ENCODE results near the gene MOB4.
"Not testable (repeated sequence)": the region's sequence is repeated elsewhere in the genome, so short reads cannot be mapped to it uniquely, and the experiment has no call there.

MOB4 gene

DNA sequence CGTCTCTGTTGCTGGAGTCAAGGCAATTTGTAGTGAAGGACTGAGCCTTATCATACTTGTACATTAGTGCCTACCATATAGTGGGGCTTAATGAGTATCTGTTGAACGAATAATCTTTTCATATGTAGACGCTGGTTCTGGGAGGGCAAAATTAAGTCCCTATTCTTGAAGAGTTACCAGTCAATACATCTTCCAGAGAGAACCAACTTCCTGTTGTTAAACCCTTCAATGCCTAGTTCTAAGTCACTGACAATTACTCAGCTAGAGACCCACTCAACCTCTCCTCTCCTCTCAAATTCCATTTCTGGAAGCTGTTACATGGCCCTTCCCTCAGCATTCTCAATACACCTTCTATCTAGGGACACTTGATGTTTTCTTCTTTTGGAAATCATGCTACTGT, 1.1 kb upstream of the MOB4 start:
- DNase-seq (ENCODE audit: low spot score) = no peak

DNA sequence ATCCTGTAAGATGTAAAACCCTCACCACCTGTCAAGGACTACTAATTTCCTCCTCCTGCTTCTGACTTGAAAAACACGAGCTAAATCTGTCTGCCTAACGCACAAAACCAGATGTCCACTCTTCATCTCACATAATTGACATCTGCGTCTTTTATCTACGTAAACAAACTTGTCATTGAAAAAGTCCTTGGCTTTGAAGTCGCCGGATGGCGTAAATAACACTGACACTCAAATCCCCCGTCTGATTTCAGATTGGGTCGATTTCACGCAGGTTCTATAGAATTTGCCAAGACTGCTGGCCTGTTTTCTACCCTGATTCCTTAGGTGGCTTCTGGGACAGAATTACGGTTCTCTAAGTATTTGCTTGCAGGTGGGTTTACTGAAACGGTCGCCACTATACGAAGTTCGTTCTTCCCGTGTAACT, 539 bp upstream of the MOB4 start:
- no peak for DNase-seq (ENCODE audit: low spot score)

DNA sequence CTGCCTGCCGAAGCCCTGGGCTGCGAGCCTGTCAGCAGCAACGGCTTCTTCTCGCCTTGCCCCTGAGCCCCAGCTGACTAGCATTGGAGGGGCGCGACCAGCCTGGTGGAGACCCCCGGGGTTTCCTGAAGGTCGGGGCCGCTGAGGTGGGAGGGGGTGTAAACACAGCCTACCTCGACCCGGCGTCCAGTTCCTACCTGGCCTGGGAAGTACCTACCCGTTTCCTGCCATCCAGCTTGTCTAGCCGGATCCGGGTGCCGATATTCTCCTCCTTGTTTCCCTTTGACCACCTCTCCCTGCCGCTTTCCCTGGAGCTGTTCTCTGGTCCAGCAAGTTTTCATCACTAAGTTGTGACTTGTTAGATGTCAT, 511 bp downstream of the MOB4 start:
- no peak for DNase-seq (ENCODE audit: low spot score)

DNA sequence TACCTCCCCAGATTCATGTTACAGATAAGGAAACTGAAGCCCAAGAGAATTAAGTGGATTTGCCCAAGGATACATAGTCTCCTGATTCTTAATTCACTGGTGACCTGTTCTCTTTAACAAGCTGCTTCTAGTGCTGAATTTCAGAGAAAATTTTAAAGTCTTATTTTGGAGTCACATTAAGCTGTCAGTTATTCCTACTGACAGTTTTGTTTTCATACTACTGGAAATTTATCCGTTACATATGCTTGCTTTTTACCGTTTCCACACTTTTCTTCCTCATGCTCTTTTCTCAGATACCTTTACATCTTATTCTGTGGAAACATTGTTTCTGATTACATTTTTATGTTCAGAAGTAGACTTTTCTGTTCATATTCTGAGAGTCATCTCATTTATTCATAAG, 1.3 kb downstream of the MOB4 start:
- no peak for DNase-seq (ENCODE audit: low spot score)

DNA sequence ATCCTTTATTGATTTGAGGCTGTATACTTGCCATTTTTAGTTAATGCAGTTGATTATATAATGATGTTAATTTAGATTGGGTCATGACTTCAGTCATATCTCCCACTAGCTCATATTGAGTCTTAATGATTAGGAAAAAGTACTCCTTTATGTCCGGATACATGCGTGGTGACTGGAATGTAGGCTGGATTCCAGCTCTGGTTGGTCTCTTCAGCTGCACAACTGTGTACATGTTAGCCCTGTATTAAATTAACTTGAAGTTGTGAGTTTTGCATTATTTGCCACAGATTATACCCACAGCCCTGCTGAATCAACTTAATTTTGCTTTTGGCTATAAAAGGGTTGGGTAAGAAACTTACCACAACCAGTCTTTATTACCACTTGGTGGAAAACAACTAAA, 22.5 kb downstream of the MOB4 start:
- DNase-seq (ENCODE audit: low spot score) = no peak

DNA sequence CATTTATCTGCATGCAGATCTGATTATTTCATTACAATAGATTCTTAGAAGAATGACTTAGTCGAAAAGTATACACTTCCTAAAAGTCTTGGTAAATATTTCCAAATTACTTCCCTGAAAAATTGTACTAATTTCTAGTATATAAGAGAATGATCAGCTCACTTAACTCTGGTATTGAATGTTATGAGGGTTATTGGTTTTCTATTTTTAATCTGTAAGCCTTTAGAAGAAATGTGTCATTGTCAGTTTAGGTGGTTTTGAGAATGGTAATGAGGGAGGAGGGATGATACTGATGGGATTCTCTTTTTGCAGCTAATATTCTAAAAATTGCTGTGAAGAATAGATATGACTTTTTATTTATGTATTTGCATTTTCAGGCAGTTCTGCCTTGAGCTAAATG, 23.9 kb downstream of the MOB4 start:
- DNase-seq (ENCODE audit: low spot score) = no peak

DNA sequence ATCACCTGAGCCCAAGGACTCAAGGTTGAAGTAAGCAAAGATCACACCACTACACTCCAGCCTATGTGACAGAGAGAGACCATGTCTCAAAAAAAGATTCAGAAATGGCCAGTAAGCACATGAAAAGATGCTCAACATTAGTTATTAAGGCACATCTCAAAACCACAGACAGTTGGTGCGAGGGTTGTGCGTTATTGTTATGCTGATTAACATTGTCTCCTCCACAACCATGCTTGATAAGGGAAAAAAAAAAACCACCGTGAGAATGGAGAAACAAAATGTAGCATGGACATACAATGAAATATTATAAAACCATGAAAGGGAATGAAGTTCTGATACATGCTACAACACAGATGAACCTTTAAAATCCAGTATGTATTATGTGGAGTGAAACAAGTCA, 27.3 kb downstream of the MOB4 start:
- DNase-seq (ENCODE audit: low spot score) = no peak

DNA sequence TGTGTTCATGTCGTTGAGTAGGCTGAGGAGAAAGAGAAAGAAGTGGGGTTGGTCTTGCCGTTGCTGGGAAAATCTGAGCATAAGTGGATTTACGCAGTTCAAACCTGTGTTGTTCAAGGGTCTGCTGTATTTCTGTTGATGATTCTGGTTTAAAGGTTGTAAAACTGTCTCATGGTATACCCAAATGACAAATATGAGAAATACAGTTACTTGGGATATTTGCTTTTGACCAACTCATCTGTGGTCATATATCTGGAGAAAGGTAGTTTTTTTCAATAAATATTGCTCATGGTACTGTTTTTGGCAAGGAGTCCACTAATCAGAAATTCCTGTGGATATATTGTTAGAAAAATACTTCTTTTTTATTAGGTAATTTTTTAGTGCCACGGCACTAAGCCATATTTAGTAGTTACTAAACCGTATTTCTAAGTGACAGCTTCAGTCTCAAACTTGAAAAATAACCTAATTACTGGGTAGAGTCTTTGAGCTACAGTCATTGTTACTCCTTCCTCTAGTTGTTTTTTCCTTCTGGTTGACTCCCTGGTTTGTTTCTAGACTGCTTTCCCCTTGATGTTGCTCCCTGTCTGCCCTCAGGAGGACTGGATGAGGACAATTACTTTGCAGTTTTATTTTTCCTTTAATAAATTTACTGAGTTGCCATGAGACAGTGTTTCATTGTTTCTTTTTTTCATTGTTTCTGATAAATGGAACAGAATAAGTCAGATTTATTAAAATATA, 31.5 kb downstream of the MOB4 start:
- no peak for DNase-seq (ENCODE audit: low spot score)

DNA sequence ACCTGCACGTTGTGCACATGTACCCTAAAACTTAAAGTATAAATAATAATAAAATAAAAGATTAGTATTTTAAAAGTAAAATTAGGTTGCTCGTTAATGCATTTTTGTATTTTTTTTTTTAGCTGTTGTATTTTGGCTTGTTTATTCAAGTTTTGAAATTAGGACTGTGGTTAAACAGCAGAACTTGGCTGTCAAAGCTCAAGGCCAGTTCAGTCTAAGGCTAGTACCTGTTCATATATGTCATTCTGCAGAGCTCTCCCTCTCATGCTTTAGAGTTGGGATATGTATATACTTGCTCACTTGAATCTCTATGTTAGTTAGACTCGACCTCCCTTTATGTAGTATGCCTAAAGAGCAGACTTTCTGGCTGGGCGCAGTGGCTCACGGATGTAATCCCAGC, 32.7 kb downstream of the MOB4 start:
- DNase-seq (ENCODE audit: low spot score) = no peak

DNA sequence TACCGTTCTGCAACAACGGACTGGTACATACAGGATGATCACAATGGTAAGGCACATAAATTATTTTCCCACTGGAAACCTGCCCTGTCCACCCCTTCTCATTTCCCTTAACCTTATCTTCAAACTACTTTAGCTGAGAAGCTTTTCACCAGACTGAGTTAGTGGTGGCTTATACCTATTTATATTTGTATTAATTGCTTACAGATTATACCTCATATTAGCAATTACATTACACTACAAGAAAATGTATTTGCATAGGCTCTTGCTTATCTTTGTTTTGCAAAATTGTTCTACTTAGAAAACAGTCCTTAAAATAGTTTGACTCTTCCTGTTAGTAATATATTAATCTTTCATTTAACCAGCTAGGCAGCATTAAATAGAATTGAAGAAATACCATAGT, 35.4 kb downstream of the MOB4 start:
- DNase-seq (ENCODE audit: low spot score) = not testable (repeated sequence)

DNA sequence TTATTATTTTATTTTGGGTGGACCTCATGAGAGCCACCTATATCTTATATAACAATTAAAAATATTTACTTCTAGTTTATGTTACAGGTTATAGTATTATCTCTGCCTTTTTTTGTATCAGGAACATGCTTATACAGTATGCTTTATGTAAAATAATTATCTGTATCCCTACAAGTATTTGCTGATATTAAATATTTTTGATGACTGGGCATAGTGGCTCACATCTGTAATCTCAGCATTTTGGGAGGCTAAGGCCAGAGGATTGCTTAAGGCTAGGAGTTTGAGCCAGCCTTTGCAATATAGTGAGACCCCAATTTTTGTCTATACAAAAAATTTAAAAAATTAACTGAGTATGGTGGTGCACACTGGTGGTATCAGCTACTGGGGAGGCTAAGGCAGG, 39.6 kb downstream of the MOB4 start:
- DNase-seq (ENCODE audit: low spot score) = no peak

DNA sequence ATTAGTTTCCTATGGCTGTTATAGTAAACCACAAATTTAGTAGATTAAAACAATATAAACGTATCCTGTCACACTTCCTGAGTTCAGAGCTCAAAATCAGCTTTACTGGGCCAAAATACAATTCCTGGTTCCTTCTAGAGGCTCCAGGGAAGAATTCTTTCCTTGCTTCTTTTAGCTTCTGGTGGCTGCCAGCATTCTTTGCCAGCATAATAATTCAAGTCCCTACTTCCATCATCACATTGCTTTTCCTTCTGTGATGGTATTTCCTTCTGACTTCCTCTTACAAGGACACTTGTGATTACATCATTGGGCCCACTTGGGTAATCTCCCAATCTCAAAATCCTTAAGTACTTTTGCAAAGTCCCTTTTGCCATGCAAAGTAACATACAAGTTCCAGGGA, 40.6 kb downstream of the MOB4 start:
- DNase-seq (ENCODE audit: low spot score) = no peak

DNA sequence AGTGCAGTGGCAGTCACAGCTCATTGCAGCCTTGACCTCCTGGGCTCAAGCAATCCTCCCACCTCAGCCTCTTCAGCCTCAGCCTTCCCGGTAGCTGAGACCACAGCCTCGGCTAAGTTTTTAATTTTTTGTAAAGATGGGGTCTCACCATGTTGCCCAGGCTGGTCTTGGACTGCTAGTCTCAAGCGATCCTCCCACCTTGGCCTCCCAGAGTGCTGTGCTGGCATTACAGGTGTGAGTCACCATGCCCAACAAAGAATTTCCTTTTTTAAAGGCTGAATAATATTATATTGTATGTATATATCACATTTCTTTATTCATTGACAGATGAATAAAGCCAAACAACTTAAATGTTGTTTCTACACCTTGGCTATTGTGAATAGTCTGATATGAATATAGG, 42.5 kb downstream of the MOB4 start:
- DNase-seq (ENCODE audit: low spot score) = no peak

DNA sequence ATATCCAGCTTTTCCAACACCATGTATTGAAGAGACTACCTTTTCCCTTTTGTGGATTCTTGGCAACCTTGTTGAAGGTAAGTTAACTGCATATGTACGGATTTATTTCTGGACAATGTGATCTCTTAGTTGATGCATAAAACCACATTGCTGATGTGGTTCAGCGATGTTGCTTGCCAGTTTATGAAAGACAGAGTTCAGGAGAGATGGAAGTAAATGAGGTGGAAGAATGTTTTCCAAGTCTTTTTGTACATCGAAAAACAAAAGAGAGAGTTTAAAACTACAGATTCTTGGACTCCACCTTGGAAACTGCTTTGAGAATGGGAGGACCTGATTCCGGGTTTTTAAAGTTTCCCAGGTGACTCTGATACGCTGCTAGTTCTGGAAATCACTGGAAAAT, 43.8 kb downstream of the MOB4 start:
- no peak for DNase-seq (ENCODE audit: low spot score)

DNA sequence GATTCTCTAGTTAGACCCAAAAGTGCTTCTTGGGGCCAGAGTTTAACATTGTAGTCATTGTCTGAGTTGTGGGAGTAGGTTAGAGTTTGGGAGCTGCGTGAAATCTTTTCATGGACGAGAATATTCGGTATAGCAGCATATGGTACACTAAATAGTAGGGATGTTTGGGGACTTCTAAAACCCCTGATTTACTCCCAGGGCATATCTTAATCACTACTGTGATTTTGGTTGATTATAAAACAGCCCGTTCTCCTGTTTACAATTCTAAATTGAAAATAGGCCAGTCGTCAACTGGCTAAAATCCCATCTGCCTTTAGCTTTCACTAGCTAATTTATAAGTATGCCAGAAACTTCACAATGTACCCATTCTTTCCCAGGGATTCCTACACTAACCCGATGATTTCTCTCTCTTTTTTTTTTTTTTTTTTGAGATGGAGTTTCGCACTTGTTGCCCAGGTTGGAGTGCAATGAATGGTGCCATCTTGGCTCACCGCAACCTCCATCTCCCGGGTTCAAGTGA, 44.3 kb downstream of the MOB4 start:
- no peak for DNase-seq (ENCODE audit: low spot score)

DNA sequence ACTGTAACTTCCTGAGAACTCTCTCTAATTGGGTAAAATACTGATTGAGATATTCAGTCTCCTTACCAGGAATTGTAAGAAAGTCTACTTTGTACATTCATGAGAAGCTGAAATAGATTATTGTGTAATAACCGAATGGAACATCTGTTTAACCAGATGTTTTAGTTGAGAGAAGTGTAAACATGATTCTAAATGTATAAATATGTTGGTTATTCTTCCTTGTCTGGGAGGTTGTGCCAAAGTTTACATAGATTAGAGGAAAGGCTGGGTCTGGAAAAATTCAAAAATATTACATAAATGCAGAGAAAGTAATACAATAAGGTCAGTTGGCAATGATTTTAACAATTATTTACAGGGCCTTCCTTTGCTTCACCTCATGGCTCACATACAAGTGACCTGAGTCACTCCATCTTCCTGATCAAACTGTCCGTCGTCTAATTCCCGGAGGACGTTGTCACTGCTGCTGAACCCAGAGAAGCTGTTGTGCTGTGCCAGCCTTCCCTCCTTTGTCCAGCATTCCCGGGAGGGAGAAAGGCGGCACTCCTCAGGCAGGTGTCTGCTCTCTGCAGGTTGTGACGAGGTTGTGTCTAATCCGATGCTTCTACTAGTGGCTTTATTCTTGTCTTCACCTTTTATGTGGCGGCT, 55.9 kb downstream of the MOB4 start:
- no peak for DNase-seq (ENCODE audit: low spot score)

DNA sequence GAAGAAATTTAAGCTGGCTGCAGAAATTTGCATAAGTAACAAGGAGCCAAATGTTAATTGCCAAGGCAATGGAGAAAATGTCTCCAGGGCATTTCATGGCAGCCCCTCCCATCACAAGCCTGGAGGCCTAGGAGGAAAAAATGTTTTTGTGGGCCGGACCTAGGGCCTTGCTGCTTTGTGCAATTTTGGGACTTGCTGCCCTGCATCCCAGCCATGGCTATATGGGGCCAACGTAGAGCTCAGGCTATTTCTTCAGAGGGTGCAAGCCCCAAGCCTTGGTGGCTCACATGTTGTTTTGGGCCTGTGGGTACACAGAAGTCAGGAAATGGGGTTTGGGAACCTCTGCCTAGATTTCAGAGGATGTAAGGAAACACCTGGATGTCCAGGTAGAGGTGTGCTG, 57.7 kb downstream of the MOB4 start:
- no peak for DNase-seq (ENCODE audit: low spot score)

DNA sequence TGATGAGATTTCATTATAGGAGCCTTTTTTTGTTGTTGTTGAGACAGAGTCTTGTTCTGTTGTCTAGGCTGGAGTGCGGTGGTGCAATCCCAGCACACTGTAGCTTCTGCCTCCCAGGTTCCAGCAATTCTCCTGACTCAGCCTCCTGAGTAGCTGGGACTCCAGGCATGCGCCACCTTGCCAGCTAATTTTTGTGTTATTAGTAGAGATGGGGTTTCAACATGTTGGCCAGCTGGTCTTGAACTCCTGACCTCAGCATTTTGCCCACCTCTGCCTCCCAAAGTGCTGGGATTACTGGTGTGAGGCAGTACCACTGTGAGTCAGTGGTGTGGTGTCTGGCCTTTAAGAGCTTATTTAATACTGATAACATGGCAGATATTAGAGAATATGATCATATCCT, 60.1 kb downstream of the MOB4 start:
- DNase-seq (ENCODE audit: low spot score) = no peak

DNA sequence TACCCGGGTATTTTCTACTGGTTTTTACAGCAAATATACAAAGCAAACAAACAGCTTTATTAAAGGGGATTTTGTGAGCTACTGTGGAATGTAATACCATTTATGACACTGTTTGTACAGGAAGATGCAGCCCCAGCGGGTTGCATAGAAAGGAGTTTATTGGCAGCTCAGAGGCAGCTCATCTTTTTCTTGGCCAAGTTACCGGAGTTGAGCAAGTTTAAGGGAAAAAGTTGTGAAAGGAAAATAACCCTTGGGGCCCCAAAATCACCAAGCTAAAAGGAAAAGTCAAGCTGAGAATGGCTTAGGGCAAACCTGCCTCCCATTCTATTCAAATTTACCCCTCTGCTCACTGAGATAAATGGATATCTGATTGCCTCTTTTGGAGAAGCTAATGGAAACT, 60.8 kb downstream of the MOB4 start:
- DNase-seq (ENCODE audit: low spot score) = no peak

DNA sequence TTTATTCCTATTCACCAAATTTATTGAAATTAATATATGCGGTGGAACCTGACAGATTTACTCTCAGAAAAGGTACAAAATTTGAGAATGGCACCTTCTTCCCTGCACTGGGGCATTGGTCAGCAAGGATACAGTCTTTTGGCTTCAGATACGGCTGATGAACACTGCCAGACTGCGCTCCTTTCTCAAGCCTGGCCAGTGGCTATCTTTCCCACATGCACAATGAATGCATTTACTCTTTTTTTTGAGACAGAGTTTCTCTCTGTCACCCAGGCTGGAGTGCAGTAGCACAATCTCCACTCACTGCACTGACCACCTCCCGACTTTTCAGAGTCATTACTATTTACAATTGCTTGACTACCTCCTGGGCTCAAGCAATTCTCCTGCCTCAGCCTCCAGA, 61.6 kb downstream of the MOB4 start:
- no peak for DNase-seq (ENCODE audit: low spot score)

DNA sequence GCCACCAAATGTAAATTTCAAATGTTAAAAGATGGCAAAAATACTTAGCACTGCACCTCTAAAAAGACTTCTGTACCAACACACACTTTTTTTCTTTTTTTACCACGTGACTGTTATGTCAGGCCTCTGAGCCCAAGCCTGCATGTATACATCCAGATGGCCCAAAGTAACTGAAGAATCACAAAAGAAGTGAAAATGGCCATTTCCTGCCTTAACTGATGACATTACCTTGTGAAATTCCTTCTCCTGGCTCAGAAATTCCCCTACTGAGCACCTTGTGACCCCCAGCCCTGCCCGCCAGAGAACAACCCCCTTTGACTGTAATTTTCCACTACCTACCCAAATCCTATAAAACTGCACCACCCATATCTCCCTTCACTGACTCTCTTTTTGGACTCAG, 62.4 kb downstream of the MOB4 start:
- DNase-seq (ENCODE audit: low spot score) = not testable (repeated sequence)

DNA sequence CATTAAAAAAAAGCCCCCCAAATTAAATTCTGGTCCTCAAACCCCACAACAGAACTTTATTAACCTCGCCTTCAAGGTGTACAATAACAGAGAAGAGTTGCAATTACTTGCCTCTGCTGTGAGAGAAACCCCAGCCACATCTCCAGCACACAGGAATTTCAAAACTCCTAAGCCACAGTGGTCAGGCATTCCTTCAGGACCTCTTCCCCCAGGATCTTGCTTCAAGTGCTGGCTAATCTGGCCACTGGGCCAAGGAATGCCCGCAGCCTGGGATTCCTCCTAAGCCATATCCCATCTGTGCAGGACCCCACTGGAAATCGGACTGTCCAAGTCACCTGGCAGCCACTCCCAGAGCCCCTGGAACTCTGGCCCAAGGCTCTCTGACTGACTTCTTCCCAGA, 64.3 kb downstream of the MOB4 start:
- DNase-seq (ENCODE audit: low spot score) = not testable (repeated sequence)

DNA sequence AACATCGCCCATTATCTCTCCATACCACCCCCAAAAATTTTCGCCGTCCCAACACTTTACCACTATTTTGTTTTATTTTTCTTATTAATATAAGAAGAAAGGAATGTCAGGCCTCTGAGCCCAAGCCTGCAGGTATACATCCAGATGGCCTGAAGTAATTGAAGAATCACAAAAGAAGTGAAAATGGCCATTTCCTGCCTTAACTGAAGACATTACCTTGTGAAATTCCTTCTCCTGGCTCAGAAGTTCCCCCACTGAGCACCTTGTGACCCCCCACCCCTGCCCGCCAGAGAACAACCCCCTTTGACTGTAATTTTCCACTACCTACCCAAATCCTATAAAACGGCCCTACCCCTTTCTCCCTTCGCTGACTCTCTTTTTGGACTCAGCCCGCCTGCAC, 71.4 kb downstream of the MOB4 start:
- DNase-seq (ENCODE audit: low spot score) = not testable (repeated sequence)

Data from D341Med (cell line).